ENCODE results near the gene GRIA3.

Gene GRIA3

GRCh38 chrX:123475068-123475724 is 291.1 kb downstream of the GRIA3 start:
- H3K27ac Mint-ChIP-seq = no peak overlapping the region
- H3K27me3 Mint-ChIP-seq (ENCODE audit: low read depth, poor library complexity) = no peaks in the 10 kb centered on the region
- H3K4me1 Mint-ChIP-seq = no peaks in the 10 kb centered on the region
- no peak overlapping the region for H3K4me3 Mint-ChIP-seq
- DNase-seq = no peak
- no peaks in the 10 kb centered on the region for H3K36me3 Mint-ChIP-seq (ENCODE audit: low read depth)
- no peaks in the 10 kb centered on the region for H3K9me3 Mint-ChIP-seq
- TF ChIP-seq CTCF (IDR thresholded peaks at IDR 0.05) = no peak

DNA sequence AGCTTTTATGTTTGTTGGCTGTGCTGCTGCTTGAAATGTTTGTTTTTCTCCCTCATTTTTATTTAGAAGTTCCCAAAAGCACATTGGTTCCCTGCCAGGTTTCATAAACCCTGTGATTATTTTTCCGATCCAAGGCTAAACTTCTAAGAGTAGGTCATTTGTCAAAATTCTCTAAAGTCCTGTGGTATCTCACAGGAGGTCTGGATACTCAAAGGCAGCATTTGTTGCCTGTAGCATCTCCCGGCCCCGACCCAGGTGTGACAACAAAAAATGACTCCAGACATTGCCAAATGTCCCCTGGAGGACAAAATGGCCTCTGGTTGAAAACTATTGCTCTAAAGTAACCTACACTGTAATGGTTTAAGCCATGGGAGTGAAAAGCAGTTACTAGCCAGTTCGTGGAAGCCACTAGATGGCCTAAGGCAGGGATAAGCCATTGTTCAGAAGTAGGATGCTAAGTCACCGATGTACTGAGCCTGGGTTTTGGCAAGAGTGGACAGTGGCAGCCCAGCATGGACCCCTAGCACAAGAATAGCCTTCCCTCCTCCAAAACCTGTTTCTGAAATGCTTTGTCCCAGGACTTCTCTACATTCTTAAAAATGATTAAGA is 292.6 kb downstream of the GRIA3 start:
- no peaks in the 10 kb centered on the region for H3K27me3 Mint-ChIP-seq (ENCODE audit: low read depth, poor library complexity)
- no peaks in the 10 kb centered on the region for H3K9me3 Mint-ChIP-seq
- H3K36me3 Mint-ChIP-seq (ENCODE audit: low read depth) = no peaks in the 10 kb centered on the region
- H3K4me3 Mint-ChIP-seq = no peak overlapping the region
- no peak for DNase-seq
- no peak overlapping the region for H3K27ac Mint-ChIP-seq
- no peak for TF ChIP-seq CTCF (IDR thresholded peaks at IDR 0.05)
- no peaks in the 10 kb centered on the region for H3K4me1 Mint-ChIP-seq

- DNase-seq = no peak
- Mint-ChIP-seq H3K27ac (no peak overlapping the region), H3K9me3 (no peaks in the 10 kb centered on the region), H3K4me1 (no peaks in the 10 kb centered on the region), H3K4me3 (no peak overlapping the region), H3K36me3 (ENCODE audit: low read depth) (no peaks in the 10 kb centered on the region), H3K27me3 (ENCODE audit: low read depth, poor library complexity) (no peaks in the 10 kb centered on the region)
- no peak for TF ChIP-seq CTCF (IDR thresholded peaks at IDR 0.05)
Measured at GRCh38 chrX:123477673-123478072, 293.6 kb downstream of the GRIA3 start.

GRCh38 chrX:123481913-123482851 is 298.1 kb downstream of the GRIA3 start:
- TF ChIP-seq CTCF (IDR thresholded peaks at IDR 0.05) = no peak
- Mint-ChIP-seq H3K27me3 (ENCODE audit: low read depth, poor library complexity) (peaks cover 6% of the 10 kb centered on the region), H3K9me3 (peaks cover 6% of the 10 kb centered on the region), H3K36me3 (ENCODE audit: low read depth) (no peaks in the 10 kb centered on the region), H3K4me3 (no peak overlapping the region), H3K27ac (no peak overlapping the region), H3K4me1 (no peaks in the 10 kb centered on the region)
- DNase-seq = no peak

- no peak for DNase-seq
- Mint-ChIP-seq H3K4me1 (no peaks in the 10 kb centered on the region), H3K9me3 (peaks cover 24% of the 10 kb centered on the region), H3K27ac (no peak overlapping the region), H3K4me3 (no peak overlapping the region), H3K27me3 (ENCODE audit: low read depth, poor library complexity) (peaks cover 6% of the 10 kb centered on the region), H3K36me3 (ENCODE audit: low read depth) (no peaks in the 10 kb centered on the region)
- no peak for TF ChIP-seq CTCF (IDR thresholded peaks at IDR 0.05)
Measured at GRCh38 chrX:123486297-123486696, 302.2 kb downstream of the GRIA3 start.
